Body of pancreas (tissue), 4 donors: Measurements from ENCODE around the gene MYO15A.
"Not testable (repeated sequence)": the region's sequence is repeated elsewhere in the genome, so short reads cannot be mapped to it uniquely, and the experiment has no call there.

Experiments used
- POLR2A ChIP-seq, 3 donors: fragments of 450-650 bp; IDR thresholded peaks; one replicate each; pipeline ENCODE4 v1.6.1; 2016; ENCODE audit warnings: antibody characterized with exemption in 3 of 3, mild to moderate bottlenecking in 2 of 3
- TF ChIP-seq, protein P1 (sequence below), 7 experiments: fragments of 450-650 bp in 4 of 7; fragments of 200-600 bp in 3 of 7; sonication (generic) in 3 of 7; IDR thresholded peaks; one replicate each; pipeline ENCODE4 v1.5.1; 2016 to 2019; ENCODE audit warnings: antibody characterized with exemption in 7 of 7

DNA sequence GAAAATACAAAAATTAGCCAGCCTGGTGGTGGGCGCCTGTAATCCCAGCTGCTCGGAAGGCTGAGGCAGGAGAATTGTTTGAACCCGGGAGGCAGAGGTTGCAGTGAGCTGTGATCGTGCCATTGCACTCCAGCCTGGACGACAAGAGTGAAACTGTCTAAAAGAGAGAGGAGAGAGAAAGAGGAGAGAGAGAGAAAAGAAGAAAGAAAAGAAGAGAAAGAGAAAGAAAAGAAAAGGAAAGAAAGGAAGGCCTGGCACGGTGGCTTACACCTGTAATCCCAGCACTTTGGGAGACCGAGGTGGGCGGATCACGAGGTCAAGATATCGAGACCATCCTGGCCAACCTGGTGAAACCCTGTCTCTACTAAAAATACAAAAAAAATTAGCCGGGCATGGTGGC is 108.3 kb downstream of the MYO15A start:
- TF ChIP-seq, protein P1, sequence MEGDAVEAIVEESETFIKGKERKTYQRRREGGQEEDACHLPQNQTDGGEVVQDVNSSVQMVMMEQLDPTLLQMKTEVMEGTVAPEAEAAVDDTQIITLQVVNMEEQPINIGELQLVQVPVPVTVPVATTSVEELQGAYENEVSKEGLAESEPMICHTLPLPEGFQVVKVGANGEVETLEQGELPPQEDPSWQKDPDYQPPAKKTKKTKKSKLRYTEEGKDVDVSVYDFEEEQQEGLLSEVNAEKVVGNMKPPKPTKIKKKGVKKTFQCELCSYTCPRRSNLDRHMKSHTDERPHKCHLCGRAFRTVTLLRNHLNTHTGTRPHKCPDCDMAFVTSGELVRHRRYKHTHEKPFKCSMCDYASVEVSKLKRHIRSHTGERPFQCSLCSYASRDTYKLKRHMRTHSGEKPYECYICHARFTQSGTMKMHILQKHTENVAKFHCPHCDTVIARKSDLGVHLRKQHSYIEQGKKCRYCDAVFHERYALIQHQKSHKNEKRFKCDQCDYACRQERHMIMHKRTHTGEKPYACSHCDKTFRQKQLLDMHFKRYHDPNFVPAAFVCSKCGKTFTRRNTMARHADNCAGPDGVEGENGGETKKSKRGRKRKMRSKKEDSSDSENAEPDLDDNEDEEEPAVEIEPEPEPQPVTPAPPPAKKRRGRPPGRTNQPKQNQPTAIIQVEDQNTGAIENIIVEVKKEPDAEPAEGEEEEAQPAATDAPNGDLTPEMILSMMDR (IDR thresholded peaks at IDR 0.05), result not testable (repeated sequence)
- not testable (repeated sequence) for TF ChIP-seq POLR2A (IDR thresholded peaks at IDR 0.05)
